Liver (tissue), 9 donors: Measurements from ENCODE around the gene TEX264. TPM values are rescaled to one million over a fixed set of nuclear protein-coding genes. Genes with fewer than 3 reads are reported as not detected.

Experiments used
- DNase-seq: peaks from one replicate; pipeline ENCODE4 v3.0.0-alpha.2; 2017; ENCODE audit warnings: low spot score
- H3K27ac ChIP-seq, 2 donors: one replicate each; pipeline ENCODE4 v1.7.0; 2013; ENCODE audit warnings: inconsistent platforms in 2 of 2, low read length in 2 of 2, control low read depth in 1 of 2, low read depth in 1 of 2, mild to moderate bottlenecking in 1 of 2
- H3K27me3 ChIP-seq, 4 donors: one replicate each; pipeline versions ENCODE4 v1.6.1 to v1.7.0; 2013; ENCODE audit warnings: low read length in 3 of 4, inconsistent platforms in 1 of 4, mild to moderate bottlenecking in 1 of 4, moderate library complexity in 1 of 4; ENCODE audit not compliant: control insufficient read depth in 4 of 4, insufficient read depth in 4 of 4
- H3K36me3 ChIP-seq, 4 donors: one replicate each; pipeline versions ENCODE4 v1.6.1 to v1.7.0; 2013; ENCODE audit warnings: low read length in 3 of 4, mild to moderate bottlenecking in 3 of 4, low read depth in 1 of 4, moderate library complexity in 1 of 4; ENCODE audit not compliant: control insufficient read depth in 4 of 4, insufficient read depth in 3 of 4
- H3K4me1 ChIP-seq, 4 donors: one replicate each; pipeline versions ENCODE4 v1.6.1 to v1.7.0; 2013; ENCODE audit warnings: low read length in 3 of 4, mild to moderate bottlenecking in 3 of 4, moderate library complexity in 1 of 4; ENCODE audit not compliant: control insufficient read depth in 4 of 4, insufficient read depth in 4 of 4
- H3K4me3 ChIP-seq, 3 donors: one replicate each; pipeline versions ENCODE4 v1.6.1 to v1.7.0; 2013; ENCODE audit warnings: low read length in 3 of 3, control low read depth in 1 of 3, low read depth in 1 of 3, mild to moderate bottlenecking in 1 of 3
- H3K9ac ChIP-seq, 2 donors: one replicate each; pipeline ENCODE4 v1.7.0; 2013; ENCODE audit warnings: low read length in 2 of 2, mild to moderate bottlenecking in 2 of 2, moderate library complexity in 2 of 2, control low read depth in 1 of 2, low read depth in 1 of 2
- H3K9me3 ChIP-seq, 4 donors: one replicate each; pipeline versions ENCODE4 v1.6.1 to v1.7.0; 2013; ENCODE audit warnings: low read length in 3 of 4; ENCODE audit not compliant: control insufficient read depth in 4 of 4
- ATF3 ChIP-seq: IDR thresholded peaks from 2 replicates; pipeline ENCODE4 v1.6.1; 2016; ENCODE audit warnings: antibody characterized with exemption
- CTCF ChIP-seq: fragments of 150-350 bp; IDR thresholded peaks from 2 replicates; pipeline ENCODE4 v1.5.1; 2017; ENCODE audit warnings: improper control_type of control experiment, low read depth, low read length; ENCODE audit not compliant: missing input control
- EGR1 ChIP-seq, 2 donors: IDR thresholded peaks; 2 replicates each; pipeline ENCODE4 v1.6.1; 2016 to 2018; ENCODE audit warnings: antibody characterized with exemption in 2 of 2, low read depth in 2 of 2
- FOXA1 ChIP-seq: IDR thresholded peaks from 2 replicates; pipeline ENCODE4 v1.6.1; 2016; ENCODE audit warnings: antibody characterized with exemption
- FOXA2 ChIP-seq: IDR thresholded peaks from 2 replicates; pipeline ENCODE4 v1.6.1; 2016; ENCODE audit warnings: antibody characterized with exemption
- GABPA ChIP-seq, 2 donors: IDR thresholded peaks in 1 of 2; conservative IDR thresholded peaks in 1 of 2; 2 replicates each; pipeline ENCODE4 v1.6.1; 2016; ENCODE audit warnings: antibody characterized with exemption in 2 of 2, mild to moderate bottlenecking in 1 of 2, moderate library complexity in 1 of 2
- HNF4A ChIP-seq, 2 donors: conservative IDR thresholded peaks; 2 replicates each; pipeline ENCODE4 v1.6.1; 2016; ENCODE audit warnings: antibody characterized with exemption in 2 of 2, mild to moderate bottlenecking in 2 of 2
- HNF4G ChIP-seq: IDR thresholded peaks from 2 replicates; pipeline ENCODE4 v1.6.1; 2016; ENCODE audit warnings: antibody characterized with exemption
- JUND ChIP-seq, 2 donors: IDR thresholded peaks; 2 replicates each; pipeline ENCODE4 v1.6.1; 2016; ENCODE audit warnings: antibody characterized with exemption in 2 of 2
- MAX ChIP-seq: IDR thresholded peaks from 2 replicates; pipeline ENCODE4 v1.6.1; 2016; ENCODE audit warnings: antibody characterized with exemption
- NR2F2 ChIP-seq: IDR thresholded peaks from 2 replicates; pipeline ENCODE4 v1.6.1; 2016; ENCODE audit warnings: antibody characterized with exemption
- RAD21 ChIP-seq, 2 donors: IDR thresholded peaks; 2 replicates each; pipeline ENCODE4 v1.6.1; 2016; ENCODE audit warnings: antibody characterized with exemption in 2 of 2, mild to moderate bottlenecking in 2 of 2
- REST ChIP-seq: IDR thresholded peaks from 2 replicates; pipeline ENCODE4 v1.6.1; 2016; ENCODE audit warnings: antibody characterized with exemption, mild to moderate bottlenecking
- RXRA ChIP-seq, 2 donors: IDR thresholded peaks; 2 replicates each; pipeline ENCODE4 v1.6.1; 2017 to 2018; ENCODE audit warnings: antibody characterized with exemption in 2 of 2, mild to moderate bottlenecking in 1 of 2
- SP1 ChIP-seq: IDR thresholded peaks from 2 replicates; pipeline ENCODE4 v1.6.1; 2018; ENCODE audit warnings: antibody characterized with exemption, mild to moderate bottlenecking
- TAF1 ChIP-seq: conservative IDR thresholded peaks from 2 replicates; pipeline ENCODE4 v1.6.1; 2016; ENCODE audit warnings: antibody characterized with exemption, mild to moderate bottlenecking
- YY1 ChIP-seq: IDR thresholded peaks from 2 replicates; pipeline ENCODE4 v1.6.1; 2016; ENCODE audit warnings: antibody characterized with exemption, mild to moderate bottlenecking
- ZBTB33 ChIP-seq: IDR thresholded peaks from 2 replicates; pipeline ENCODE4 v1.6.1; 2016; ENCODE audit warnings: antibody characterized with exemption
- WGBS: extraction: QIAGEN DNeasy Blood & Tissue Kit; methylation state at CpG from one replicate; pipeline ENCODE4 v1.1.7; 2013; 5-methylcytosine and 5-hydroxymethylcytosine counted together
- polyA plus RNA-seq, 2 donors: library from polyadenylated mRNA; stranded (reverse) in 1 of 2; unstranded in 1 of 2; fragments of 200-250 nt in 1 of 2; fragments of >200 nt in 1 of 2; fragmentation: Nextera tagmentation in 1 of 2; extraction: Ambion mirVana in 1 of 2; gene quantifications; one replicate each; pipeline versions ENCODE4 v1.2.1 to v1.2.3, GENCODE V29; 2013 to 2015
- total RNA-seq, 2 donors: library from RNA; depleted of rRNA; stranded (reverse); fragments of >200 nt; gene quantifications; one replicate each; pipeline ENCODE4 v1.2.3, GENCODE V29; 2014
- donor health status: healthy.
- donor health status: healthy.
- donor health status: healthy.
- donor health status: healthy.
- donor health status: healthy.

The TEX264 gene
- total and polyA plus RNA-seq, 4 donors: 21.2 to 48.4 (median 35.6) TPM

- peaks cover 2 to 26% (median 8%) of the 10 kb centered on the region in 4 donors for H3K36me3 ChIP-seq
- no peaks in the 10 kb centered on the region for H3K9me3 ChIP-seq
- no peak for TF ChIP-seq RXRA (IDR thresholded peaks at IDR 0.05)
- TF ChIP-seq JUND (IDR thresholded peaks at IDR 0.05): no peak
- no peak for TF ChIP-seq RAD21 (IDR thresholded peaks at IDR 0.05)
- no peak for TF ChIP-seq YY1
- no peak overlapping the region for H3K27ac ChIP-seq
- DNase-seq: no peak
- no peaks in the 10 kb centered on the region for H3K27me3 ChIP-seq
- no peak overlapping the region for H3K4me3 ChIP-seq
- WGBS: 82% methylated on average over 6 of the region's 6 CpGs
- H3K9ac ChIP-seq: no peak overlapping the region
- peaks cover 2 to 18% (median 15%) of the 10 kb centered on the region in 4 donors for H3K4me1 ChIP-seq
These were observed 9.1 kb downstream of the TEX264 start for GRCh38 chr3:51680196-51680595.

GRCh38 chr3:51680663-51681230 is 9.7 kb downstream of the TEX264 start:
- Histone ChIP-seq H3K4me1 (peaks cover 2 to 18% (median 15%) of the 10 kb centered on the region in 4 donors), H3K9me3 (no peaks in the 10 kb centered on the region), H3K9ac (no peak overlapping the region), H3K4me3 (no peak overlapping the region), H3K36me3 (peaks cover 2 to 28% (median 9%) of the 10 kb centered on the region in 4 donors), H3K27me3 (no peaks in the 10 kb centered on the region), H3K27ac (no peak overlapping the region)
- WGBS: 95% methylated on average over 2 of the region's 2 CpGs
- TF ChIP-seq TAF1 (no peak), YY1 (no peak), MAX (no peak), ZBTB33 (no peak), FOXA2 (no peak), EGR1 (IDR thresholded peaks at IDR 0.05; ENCODE audit: low read depth in 2 of 2) (no peak), NR2F2 (no peak), CTCF (no peak), SP1 (no peak), JUND (IDR thresholded peaks at IDR 0.05) (no peak), FOXA1 (no peak), HNF4A (conservative IDR thresholded peaks at IDR 0.05) (no peak), REST (no peak), HNF4G (no peak), GABPA (IDR thresholded peaks at IDR 0.05 in 1 of 2, conservative IDR thresholded peaks at IDR 0.05 in 1 of 2) (no peak), RXRA (IDR thresholded peaks at IDR 0.05) (no peak), RAD21 (IDR thresholded peaks at IDR 0.05) (no peak), ATF3 (no peak)
- DNase-seq: no peak
